Gastroesophageal sphincter (tissue), 3 donors: ENCODE results near the gene PRKAR2A.
"Not testable (repeated sequence)": the region's sequence is repeated elsewhere in the genome, so short reads cannot be mapped to it uniquely, and the experiment has no call there.

Experiments
- CTCF ChIP-seq, 4 experiments: fragments of 200-600 bp in 2 of 4; fragments of 450-650 bp in 2 of 4; sonication (generic) in 1 of 4; IDR thresholded peaks; one replicate each; pipeline ENCODE4 v1.5.1; 2017 to 2019; ENCODE audit warnings: antibody characterized with exemption in 4 of 4, mild to moderate bottlenecking in 2 of 4, moderate library complexity in 2 of 4
- POLR2A ChIP-seq, 2 donors: fragments of 450-650 bp; IDR thresholded peaks; one replicate each; pipeline ENCODE4 v1.6.1; 2017; ENCODE audit warnings: antibody characterized with exemption in 2 of 2, mild to moderate bottlenecking in 2 of 2, moderate library complexity in 1 of 2
- POLR2AphosphoS5 ChIP-seq: sonication (generic); formaldehyde crosslinking; IDR thresholded peaks from one replicate; pipeline ENCODE4 v1.6.1; 2017; ENCODE audit warnings: antibody characterized with exemption

- TF ChIP-seq POLR2AphosphoS5; POLR2A (IDR thresholded peaks at IDR 0.05); CTCF (IDR thresholded peaks at IDR 0.05): not testable (repeated sequence)
These were observed 54.2 kb downstream of the PRKAR2A start for GRCh38 chr3:48793484-48793883.
